GM12872 (cell line): Measurements from ENCODE around the gene TGFBR3.

Source experiments
- CTCF ChIP-seq: IDR thresholded peaks from 3 replicates; pipeline ENCODE4 v1.5.1; 2011; ENCODE audit warnings: low read depth, mild to moderate bottlenecking, low read length, moderate library complexity; ENCODE audit not compliant: insufficient read depth

The TGFBR3 gene

DNA sequence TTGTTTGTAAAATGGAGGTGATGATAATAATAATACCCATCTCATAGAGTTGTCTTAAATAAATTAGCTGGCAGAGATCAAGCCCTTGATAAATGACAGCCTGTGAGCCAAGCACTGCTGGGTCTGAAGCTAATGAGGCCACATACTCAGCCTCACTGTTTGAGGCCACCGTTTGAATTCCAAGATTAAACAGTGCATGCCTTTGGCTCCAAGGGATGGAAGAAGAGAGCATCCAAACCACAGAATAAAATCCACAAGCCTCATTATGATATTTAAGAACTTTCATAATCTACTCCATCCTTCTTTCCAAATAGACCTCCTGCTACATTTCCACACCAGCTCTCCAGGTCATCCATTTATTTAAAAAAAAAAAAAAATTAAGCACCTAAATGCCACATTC lies 29.0 kb downstream of the TGFBR3 start:
- no peak for TF ChIP-seq CTCF

GRCh38 chr1:91854852-91855534 lies 31.0 kb downstream of the TGFBR3 start:
- no peak for TF ChIP-seq CTCF

- no peak for TF ChIP-seq CTCF
Measured at GRCh38 chr1:91853397-91853796, 32.6 kb downstream of the TGFBR3 start.

DNA sequence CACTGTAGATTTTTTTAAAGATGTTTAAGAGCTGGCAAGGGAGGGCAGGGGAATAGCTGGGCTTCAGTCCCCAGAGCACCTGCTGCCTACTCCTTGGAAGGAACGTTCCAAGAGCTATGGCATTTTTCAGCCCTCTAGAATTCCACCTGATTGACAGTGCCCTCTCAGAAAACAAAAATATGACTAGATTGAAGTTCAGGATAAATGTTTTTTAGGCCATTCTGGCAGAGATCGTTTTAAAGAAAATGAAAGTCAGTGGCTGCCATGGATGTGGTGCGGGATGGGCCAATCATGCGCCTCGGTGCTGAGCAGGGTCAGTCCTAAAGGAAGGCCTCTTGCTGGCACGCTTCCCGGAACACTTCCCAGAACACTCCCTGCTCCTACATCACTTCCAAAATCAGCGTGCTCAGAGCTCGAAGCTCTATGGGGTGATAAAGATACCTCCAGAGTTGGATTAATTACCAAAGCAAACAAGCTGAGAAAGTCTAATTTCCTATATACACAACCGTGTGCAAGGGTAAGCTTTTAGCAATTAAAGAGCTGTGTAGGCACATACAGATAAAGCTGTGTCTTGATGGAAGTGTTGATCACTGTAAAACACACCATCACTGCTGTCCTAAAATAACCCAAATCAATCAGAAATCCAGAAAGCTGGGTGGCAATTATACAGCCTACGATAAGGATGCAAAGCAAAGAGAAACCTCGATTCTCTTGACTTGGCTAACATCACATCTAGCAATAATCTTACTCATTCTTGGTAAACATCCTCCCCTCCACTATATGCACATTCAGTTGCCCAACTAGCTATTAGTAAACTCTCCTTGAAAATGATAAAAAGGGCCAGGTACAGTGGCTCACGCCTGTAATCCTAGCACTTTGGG lies 34.6 kb downstream of the TGFBR3 start:
- no peak for TF ChIP-seq CTCF

GRCh38 chr1:91850708-91851107 lies 35.2 kb downstream of the TGFBR3 start:
- no peak for TF ChIP-seq CTCF

DNA sequence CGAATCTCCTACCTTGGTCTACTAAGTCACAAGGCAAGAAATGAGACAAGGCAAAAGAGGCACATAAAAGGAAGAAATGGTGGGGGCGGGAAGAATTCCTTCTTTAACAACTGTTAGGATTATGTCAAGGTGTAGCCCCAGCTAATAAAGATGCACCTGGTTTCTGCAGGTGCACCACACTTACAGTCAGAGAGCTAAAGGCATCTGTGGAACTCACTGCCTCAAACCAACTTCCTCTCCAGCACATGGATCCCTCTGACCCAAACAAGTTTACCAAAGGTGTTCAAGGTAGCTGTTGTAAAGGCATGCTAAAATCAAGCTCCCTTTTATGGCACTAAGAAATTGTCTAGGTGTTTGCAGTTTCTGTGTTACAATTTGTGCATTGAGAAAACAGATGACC lies 38.1 kb downstream of the TGFBR3 start:
- no peak for TF ChIP-seq CTCF

- TF ChIP-seq CTCF = no peak
Measured at GRCh38 chr1:91846639-91847013, 39.3 kb downstream of the TGFBR3 start.
